NCI-H1105 (cell line): ENCODE data around the gene PRDM16.
A peak's percentile ranks its signal among the peaks of the same experiment; 100 is the strongest.
"Not testable (repeated sequence)": the region's sequence is repeated elsewhere in the genome, so short reads cannot be mapped to it uniquely, and the experiment has no call there.

Experiments used
- DNase-seq: peaks from one replicate; lab custom pipeline; 2025; lab: John Stamatoyannopoulos, UW

The PRDM16 gene

DNA sequence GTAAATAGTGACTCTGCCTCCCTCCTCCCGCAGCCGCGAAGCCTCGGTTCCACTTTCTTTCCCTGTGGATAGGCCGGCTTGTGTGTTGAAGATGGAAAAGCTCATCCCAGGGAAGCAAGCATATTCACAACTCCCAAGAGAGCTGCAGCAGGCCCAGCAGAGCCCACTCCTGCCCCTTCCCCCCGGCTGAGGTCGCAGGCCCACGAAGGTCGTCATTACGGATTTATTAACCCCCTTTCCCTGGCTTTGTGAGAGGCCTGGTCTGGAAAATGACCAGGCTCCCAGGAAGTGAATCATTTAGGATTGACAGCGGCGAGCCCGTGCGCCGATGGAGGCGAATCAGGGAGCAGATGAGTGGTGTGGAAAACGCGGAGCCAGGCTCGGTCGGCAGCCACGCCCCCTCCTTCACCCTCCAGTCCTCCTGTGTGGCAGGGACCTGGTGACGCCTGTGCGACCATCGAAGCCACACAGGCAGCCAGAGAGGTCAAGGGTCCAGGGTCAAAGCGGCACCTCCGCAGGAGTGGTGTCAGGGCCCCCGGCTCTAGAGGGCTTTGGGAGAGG is 93.4 kb downstream of the PRDM16 start:
- no peak for DNase-seq

DNA sequence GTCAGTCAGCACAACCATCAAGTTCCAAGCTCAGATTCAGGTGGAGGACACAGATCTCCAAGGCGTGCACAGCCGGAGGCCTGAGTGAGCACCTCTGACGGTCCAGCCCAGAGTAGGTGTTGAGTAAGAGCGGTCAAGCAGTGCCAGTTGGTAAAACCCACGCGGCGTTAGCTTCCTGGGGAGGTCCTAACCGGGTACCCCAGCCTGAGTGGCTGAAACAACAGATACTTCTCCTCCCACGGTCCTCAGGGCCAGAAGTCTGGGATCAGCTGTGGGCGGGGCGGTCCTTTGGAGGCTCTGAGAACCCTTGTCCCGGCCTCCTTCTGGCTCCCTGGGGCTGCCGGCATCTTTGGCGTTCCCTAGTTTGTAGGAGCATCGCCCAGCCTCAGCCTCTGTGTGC is 94.4 kb downstream of the PRDM16 start:
- DNase-seq = no peak

DNA sequence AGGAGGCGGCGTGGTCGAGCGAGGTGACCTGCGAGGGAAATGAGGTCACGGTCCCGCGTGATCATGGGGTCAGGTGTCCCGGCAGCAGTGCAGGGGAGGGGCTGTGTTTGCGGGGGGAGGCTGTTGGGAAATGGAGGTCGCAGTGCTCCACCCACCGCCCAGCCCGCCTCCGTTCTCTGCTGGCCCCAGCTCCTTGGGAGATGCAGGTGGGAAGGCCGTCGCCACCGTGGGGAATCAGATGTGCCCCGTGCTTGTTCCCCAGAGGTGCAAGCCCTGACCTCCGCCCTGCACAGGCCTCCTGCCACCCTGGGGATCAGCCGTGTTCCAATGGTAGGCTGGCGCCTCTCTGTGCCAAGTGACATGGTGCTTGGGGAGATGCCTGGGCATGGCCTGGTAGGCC is 95.7 kb downstream of the PRDM16 start:
- DNase-seq = no peak

DNA sequence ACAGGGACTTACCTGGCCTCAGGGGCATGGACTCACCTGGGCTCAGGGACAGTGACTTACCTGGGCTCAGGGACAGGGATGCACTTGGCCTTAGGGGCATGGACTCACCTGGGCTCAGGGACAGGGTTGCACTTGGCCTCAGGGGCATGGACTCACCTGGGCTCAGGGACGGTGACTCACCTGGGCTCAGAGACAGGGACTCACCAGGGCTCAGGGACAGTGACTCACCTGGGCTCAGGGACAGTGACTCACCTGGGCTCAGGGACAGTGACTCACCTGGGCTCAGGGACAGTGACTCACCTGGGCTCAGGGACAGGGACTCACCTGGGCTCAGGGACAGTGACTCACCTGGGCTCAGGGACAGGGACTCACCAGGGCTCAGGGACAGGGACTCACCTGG is 96.2 kb downstream of the PRDM16 start:
- not testable (repeated sequence) for DNase-seq

DNA sequence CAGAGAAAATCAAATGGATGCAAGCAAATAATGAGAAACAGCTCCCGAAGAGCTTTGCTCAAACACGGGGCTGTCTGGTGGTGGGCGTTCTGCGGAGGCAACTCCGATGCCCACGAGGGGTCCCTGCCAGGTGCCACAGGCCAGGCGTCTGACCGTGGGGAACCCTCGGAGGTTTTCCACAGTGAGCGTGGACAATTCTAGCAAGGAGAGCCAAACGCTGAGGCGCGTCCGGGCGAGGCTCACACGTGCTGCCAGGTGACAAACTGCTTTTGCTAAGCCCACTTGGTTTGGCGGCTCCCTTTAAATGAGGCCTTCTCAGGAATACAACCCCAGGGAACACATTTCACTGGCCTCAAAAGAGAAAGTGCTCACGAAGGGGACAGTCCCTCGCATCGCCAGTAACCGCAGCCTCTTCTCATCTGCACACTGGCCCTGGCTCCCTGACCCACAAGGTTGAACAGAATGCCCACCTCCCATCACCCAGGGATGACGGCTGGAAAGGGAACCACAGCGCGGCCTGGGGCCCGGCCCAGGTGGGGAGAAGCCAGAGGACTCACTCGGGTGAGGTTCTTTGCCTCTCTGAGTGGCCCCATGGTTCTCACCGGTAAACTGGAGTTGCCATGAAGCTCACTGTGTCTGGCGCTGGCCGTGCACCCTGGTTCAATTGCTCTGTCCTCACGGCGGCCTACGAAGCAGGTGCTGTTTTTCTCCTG is 97.4 kb downstream of the PRDM16 start:
- no peak for DNase-seq

DNA sequence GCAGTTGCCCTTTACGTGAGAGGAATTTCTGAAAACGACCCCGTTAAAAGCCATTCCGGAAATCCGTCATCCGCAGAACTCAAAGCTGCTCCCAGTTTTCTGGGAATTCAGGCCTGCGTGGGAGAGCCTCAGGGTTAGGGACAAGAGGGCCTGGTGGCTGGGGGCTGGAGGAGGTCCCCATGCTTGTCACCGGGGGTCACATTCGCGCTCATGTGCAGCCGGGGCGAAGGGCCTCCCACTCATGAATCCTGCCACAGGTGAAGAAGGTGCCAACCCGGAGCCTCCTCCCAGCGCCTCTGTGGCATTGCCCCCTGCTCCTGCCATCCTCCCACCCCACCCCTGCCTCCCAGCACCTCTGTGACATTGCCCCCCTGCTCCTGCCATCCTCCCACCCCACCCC is 98.3 kb downstream of the PRDM16 start:
- DNase-seq = no peak

DNA sequence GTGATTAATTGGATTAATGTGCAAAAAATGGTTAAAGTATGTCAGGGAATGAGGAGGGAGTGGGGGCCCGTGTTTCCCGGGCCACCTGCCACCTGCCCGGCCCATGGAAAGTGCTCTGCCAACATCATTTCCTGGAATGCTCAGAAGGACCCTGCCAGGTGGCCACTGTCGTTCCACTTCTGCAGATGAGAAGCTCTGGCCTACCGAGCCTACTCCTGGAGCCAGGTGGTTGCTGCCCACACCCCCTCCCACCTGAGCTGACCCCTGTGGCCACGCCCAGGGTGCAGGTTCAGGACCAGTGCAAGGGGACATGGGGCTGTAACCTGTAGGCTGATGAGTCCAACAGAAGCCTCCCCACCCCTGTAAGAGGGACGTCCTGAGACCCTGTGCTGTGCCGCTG is 99.7 kb downstream of the PRDM16 start:
- DNase-seq = peak; percentile 5

DNA sequence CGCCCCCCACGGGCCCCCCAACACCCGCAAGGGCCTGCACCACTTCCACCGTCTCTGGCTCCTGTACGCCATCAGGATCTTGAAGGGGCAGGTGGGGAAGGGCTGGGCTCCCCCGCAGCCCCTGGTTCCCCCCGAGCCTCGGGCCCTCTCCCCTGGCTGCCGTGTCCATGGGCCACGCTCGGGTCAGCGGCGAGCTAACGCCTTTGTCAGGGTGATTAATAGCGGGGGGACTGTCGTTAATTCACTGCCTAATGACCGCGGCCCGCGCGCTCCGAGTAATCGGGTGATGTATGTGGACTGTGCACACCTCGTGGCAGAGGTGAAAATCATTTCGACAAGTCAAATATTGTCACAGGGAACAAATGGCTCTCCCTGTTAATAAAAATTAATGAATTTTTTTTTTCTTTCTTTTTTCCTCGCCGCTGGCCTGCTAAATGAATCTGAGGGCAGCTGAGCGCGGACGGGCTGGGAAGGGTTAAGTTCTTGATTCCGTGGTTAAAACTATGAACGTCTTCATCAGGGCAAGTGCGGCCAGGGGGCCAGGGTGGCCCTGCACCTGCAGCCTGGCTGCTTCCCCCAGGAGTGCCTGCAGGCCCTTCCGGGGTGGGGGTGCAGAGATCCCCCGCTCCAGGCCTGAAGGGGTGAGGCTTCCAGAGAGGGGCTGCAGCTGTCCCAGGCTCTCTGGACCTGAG is 100.8 kb downstream of the PRDM16 start:
- no peak for DNase-seq

DNA sequence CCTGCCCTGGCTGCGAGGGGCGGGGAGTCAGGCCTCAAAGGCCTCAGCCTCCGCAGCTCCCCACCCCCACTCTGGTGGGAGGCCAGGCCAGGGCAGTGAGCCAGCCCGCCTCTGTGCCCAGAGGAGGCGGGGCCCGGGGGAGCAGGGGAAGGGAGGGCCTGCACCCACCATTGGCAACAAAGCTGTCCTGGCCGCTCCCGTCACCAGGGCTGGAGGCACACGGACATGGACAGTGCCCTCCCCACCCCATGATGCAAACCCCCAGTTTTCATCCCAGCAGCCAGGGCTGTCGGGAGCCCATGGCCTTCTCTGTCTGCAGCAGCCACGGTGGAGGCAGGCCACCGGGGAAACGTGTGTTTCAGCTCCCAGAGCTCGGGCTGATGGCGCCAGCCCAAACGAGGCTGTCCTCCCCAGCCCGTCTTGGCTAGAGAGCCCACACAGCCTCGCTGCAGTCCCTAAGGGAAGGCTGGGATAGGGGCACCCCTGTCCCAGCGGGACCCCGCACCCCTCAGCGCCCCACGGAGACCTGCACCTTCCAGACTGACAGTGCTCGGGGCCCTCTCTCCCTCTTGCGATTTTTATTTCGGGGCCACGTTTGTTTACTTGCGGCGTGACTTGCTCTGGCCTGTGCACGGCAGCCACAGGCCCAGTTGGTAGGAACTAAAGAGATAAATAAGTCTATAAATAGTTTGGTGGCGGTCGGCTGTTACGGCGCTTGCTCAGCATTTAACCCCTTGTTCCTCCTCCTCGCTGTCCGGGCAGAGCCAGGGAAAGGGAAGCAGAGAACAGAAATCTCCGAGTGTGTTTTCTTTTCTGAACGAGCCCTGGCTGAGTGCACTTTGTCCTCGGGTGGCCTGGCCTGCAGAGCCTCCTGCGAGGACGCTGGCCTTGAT is 101.8 kb downstream of the PRDM16 start:
- DNase-seq = peak; percentile 87

DNA sequence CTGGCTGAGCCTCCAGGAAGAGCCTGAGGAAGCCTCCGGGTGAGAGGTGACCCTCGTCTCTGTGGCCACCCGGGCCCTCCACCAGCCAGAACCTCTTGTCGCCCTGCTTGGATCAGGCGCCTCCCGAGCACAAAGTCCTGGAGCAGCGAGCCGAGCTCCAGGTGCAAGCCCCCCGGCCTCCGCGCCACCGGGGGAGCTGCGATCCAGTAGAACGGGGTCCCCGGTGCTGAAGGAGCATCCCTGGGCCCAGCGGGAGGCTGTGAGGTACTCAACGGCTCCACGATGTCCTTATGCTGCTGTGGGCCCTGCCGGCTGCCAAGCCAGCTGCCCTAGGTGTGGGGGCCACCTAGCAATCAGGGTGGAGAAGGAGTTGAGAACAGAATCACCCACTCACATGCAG is 102.8 kb downstream of the PRDM16 start:
- DNase-seq = no peak

DNA sequence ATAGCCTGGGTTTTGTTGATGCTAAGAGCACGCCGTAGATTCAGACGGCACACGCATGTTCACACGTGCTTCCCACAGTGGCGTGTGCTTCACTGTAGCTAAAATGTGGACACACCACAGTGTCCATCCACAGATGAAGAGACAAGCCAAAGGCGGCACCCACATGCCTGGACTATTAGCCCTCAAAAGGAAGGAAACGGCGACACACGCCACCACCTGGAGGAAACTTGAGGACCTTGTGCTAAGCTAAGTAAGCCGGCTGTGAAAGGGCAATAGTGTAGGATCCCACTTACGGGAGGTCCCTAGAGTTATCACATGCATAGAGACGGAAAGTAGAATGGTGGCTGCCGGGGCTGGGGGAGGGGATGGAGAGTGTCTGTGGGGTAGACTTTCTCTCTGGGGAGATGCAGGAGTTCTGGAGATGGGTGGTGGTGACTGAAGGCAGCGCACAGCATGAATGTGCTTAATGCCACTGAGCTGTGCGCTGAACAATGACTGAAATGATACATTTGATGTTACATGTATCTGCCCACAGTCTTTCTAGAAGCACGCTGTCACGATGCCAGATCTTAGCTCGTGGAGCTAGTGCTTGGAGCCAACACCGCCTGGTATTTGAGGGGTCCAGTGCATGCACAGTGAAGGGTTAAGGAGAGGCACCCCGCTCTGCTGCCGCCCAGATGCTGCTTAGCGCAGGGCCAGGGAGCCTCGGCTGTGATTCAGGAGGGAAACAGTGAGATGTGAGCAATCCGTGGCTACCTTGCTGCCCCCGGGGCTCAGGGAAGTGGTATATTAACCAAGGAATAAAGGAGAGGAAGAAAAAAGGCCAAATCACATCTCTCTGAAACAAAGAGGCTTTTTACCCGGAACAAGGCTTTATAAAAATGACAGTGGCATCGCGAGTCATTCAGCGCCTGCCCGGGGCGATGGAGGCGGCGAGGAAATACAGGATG is 103.7 kb downstream of the PRDM16 start:
- no peak for DNase-seq

DNA sequence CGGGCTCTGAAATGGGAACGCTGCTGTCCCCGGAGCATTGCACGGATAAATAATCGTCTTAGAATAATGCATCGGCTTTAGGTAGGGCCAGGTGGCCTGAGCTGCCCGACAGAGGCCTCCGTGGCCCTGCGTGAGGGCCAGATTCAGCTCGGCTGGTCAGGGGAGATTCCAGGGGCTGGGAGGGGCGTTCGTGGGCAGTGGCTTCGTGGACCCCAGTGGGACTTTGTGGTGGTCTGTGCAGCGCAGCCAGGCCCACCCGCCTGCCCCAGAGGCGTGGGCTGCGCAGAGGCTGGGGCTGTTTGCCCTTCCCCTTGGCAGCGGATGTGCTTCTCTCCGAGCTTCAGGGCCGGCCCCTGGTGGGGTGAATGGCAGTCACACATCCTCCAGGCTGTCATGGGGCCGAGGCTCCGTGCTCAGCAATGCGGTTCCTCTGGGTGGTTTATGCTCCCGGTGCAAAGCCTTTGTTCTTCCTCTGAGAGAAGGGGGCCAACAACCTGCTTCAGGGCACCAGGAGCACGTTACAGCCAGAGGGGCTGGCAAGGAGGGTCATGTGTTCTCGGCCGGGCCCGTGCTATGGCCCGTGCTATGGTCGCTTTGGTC is 104.5 kb downstream of the PRDM16 start:
- DNase-seq = no peak

DNA sequence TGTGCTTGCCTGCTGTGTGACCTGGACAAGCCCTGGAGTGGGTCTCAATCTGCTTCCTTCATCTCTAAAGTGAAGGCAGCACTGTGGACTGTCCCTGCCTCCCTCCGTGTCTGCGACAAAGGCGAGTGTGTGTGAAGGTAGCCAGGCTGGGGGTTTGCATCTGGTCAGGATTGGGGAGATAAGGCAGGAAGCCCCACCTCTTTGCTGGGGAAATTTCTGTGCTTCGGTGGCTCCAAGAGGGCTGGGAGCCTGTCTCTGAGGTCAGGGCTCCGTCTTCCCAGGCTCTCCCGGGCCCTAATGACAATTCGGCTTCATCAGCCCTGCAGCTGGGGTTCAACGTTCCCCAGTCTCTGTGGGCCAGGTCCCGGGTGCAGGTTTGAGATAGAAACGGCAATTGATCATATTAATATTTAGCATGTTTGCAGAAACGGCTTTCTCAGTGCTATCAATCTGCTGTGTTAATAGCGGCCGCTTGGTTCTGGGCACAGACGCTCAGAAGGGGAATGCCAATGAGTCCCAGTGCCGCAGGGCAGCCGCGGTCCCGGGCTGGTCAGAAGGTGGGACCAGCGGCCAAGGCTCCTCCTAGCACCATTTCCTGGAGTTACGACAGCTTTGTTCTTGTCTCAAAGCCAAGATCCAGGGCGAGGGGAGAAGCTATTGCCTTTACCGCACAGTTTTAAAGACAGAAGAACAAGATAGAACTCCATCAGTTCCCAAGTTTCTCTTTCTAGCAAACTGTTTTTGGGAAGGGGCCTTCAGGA is 105.7 kb downstream of the PRDM16 start:
- no peak for DNase-seq

DNA sequence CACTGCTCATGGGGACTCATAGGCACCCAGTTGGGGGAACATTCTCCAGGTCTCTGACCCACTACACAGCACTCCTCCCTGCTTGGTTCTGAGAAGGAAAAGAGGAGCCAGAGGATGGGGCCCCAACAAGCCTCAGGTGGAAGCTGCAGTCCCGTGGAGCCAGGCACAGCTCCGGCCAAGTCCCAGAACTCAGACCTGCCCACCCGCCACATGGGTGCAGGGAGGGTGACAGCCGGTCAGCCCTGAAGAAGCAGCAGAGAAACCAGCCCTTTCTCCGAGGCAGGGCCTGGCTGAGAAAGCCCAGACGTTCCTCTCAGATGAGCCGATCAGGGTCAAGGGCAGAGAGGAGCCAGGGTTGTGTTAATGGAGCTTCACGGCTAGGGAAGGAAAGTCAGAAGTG is 106.5 kb downstream of the PRDM16 start:
- no peak for DNase-seq

DNA sequence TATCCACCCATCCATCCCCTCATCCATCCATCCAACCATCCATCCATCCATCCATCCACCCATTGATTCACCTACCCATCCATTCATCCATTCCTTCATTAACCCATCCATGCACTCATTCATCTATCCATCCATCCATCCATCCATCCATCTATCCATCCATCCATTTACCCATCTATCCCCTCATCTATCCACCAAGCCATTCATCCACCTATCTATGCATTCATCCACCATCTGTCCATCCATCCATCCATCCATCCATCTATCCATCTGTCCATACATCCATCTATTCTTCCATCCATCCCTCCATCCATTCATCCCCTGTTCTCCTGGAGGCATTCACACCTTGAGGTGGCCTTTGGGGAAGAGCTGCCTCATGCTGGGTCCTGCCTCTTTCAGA is 107.0 kb downstream of the PRDM16 start:
- no peak for DNase-seq

DNA sequence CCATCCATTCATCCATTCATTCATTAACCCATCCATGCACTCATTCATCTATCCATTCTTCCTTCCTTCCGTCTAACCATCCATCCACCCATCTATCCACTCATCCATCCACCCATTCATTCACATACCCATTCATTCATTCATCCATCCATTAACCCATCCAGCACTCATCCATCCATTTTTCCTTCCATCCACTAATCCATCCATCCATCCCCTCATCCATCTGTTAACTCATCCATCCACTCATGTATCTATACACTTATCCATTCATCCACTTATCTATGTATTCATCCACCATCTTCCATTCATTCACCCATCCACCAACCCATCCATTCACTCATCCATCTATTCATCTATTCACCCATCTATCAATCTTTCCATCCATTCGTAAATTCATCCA is 107.8 kb downstream of the PRDM16 start:
- DNase-seq = no peak

DNA sequence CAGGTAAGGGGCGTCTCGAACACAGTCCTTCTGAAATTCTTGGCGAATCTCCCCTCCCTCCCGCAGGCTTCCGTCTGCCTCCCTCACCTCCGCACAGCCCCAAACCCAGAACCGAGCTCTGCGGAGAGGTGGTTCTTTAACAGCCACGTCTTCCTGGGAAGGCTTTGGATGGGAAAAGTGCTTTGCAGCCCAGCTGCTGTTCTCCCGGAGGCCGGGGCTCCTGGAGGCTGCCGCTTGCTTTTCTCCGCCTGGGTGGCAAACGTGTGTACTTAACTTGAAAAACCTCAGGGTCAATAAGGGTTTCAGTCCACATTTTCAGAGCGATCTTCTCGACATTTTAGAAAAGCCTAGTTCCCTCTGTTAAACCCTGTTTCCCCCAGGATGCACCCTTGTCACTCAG is 109.3 kb downstream of the PRDM16 start:
- DNase-seq = no peak

DNA sequence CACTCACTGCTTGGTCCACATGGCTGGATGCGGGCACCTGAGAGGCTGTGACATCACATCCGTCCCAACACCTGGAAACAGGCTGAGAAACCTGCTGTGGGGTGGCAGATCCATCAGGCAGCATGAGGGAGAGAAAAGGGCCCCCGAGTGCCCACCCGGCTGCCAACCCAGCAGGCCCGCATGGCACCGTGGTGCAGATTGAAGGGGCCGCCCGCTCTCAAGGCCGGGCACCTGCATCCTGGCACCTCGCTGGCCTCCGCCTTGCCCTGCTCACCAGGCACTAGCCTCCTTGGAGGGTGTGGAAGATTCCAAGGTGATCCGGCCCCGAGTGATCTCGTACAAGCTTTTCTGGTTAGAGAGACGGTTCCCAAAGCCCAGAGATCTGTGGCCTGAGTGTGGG is 110.5 kb downstream of the PRDM16 start:
- no peak for DNase-seq

DNA sequence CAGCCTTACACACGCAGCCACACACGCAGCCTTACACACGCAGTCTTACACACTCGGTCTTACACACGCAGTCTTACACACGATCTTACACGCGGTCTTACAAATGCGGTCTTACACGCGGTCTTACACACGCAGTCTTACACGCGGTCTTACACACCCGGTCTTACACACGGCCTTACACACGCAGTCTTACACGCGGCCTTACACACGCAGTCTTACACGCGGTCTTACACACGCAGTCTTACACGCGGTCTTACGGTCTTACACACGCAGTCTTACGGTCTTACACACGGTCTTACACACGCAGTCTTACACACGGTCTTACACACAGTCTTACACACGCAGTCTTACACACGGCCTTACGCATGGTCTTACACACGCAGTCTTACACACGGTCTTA is 111.9 kb downstream of the PRDM16 start:
- DNase-seq = no peak

DNA sequence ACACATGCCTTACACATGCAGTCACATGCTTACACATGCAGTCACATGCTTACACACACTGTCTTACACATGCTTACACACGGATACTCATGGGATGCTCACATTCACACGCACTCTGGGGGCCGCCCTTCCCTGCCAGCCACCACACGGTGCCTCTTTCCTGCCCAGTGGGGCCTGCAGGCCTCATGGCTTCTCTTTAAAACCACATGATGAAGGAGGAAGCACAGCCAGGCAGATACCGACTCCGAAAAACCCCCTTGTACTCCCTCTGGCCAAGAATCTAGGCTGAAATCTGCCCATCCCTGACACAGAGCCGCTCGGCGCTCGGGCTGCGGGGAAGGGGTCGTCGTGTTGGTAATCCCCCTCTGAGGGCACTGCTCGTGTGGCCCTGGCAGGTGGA is 113.0 kb downstream of the PRDM16 start:
- DNase-seq = no peak
